Measurements from ENCODE around the gene UNC13D. TPM values are rescaled to one million over a fixed set of nuclear protein-coding genes. Genes with fewer than 3 reads are reported as not detected.
A peak's percentile ranks its signal among the peaks of the same experiment; 100 is the strongest.

UNC13D gene
- total RNA-seq, 1 experiment from 2014 or later: 12.7 TPM

GRCh38 chr17:75779987-75780889, 64.0 kb downstream of the UNC13D start:
- ChIA-PET CTCF (interaction anchor here (0.6 to 1.0 kb wide), 7 partner anchors 16 to 97 kb away, joined by 3 to 10 read pairs (median 4); partner anchors contain the start of gene GALK1), POLR2A (interaction anchor here (0.5 to 1.0 kb wide), 16 partner anchors 10 to 224 kb away, joined by 3 to 10 read pairs (median 4); partner anchors contain the start of genes GALK1, SMIM5, TRIM65 and WBP2)
- Histone ChIP-seq H3K4me3 (ENCODE audit: low read depth in 2 of 2, low read length in 2 of 2) (peak overlapping the region; percentile 51 to 95), H3K36me3 (ENCODE audit: control insufficient read depth, insufficient read depth, low read length) (peaks cover 28% of the 10 kb centered on the region), H3K27ac (ENCODE audit: low read length) (peak overlapping the region; percentile 85), H3K4me1 (ENCODE audit: control insufficient read depth, insufficient read depth, low read length) (peaks cover 42% of the 10 kb centered on the region), H3K27me3 (ENCODE audit: control insufficient read depth, insufficient read depth, low read length) (no peaks in the 10 kb centered on the region), H3K9me3 (ENCODE audit: control insufficient read depth, insufficient read depth, low read depth, low read length) (no peaks in the 10 kb centered on the region)
- no peak for DNase-seq (ENCODE audit: low read depth, low spot score)
- TF ChIP-seq SIN3A (IDR thresholded peaks at IDR 0.05; ENCODE audit: borderline replicate concordance, insufficient read depth, low read depth, low read length) (no peak), CTCF (IDR thresholded peaks at IDR 0.05) (no peak), TCF7L2 (IDR thresholded peaks at IDR 0.05; ENCODE audit: low read depth, low read length) (no peak), REST (IDR thresholded peaks at IDR 0.05; ENCODE audit: insufficient read depth in 1 of 2, low read depth in 2 of 2, low read length in 1 of 2) (no peak), POLR2AphosphoS5 (IDR thresholded peaks at IDR 0.05; ENCODE audit: low read depth, low read length) (no peak)
- no peak for ATAC-seq
- in situ Hi-C loops (cut with HindIII; ENCODE audit: low pct_unique_long_range_greater_than_20kb, low sequenced_read_pairs) (no loop called here), intact Hi-C loops (cut with micrococcal nuclease; ENCODE audit: unreplicated experiment) (no loop called here)
- no TSS peak for BruUV-seq (replicated peaks)

GRCh38 chr17:75779250-75779986, 64.8 kb downstream of the UNC13D start:
- Histone ChIP-seq H3K27ac (ENCODE audit: low read length) (peak overlapping the region; percentile 92), H3K9me3 (ENCODE audit: control insufficient read depth, insufficient read depth, low read depth, low read length) (no peaks in the 10 kb centered on the region), H3K4me3 (ENCODE audit: low read depth in 2 of 2, low read length in 2 of 2) (peak overlapping the region; percentile 94 to 95), H3K36me3 (ENCODE audit: control insufficient read depth, insufficient read depth, low read length) (peaks cover 28% of the 10 kb centered on the region), H3K4me1 (ENCODE audit: control insufficient read depth, insufficient read depth, low read length) (peaks cover 39% of the 10 kb centered on the region), H3K27me3 (ENCODE audit: control insufficient read depth, insufficient read depth, low read length) (no peaks in the 10 kb centered on the region)
- in situ Hi-C loops (cut with HindIII; ENCODE audit: low pct_unique_long_range_greater_than_20kb, low sequenced_read_pairs) (no loop called here), intact Hi-C loops (cut with micrococcal nuclease; ENCODE audit: unreplicated experiment) (no loop called here)
- DNase-seq (ENCODE audit: low read depth, low spot score): peak; percentile 97
- ChIA-PET POLR2A (interaction anchor here (0.6 to 1.0 kb wide), 14 partner anchors 9 to 174 kb away, joined by 3 to 10 read pairs (median 4); partner anchors contain the start of genes GALK1, SMIM5, TRIM65 and WBP2), CTCF (interaction anchor here (0.6 to 1.0 kb wide), 5 partner anchors 15 to 85 kb away, joined by 3 to 10 read pairs (median 4); partner anchors contain the start of gene GALK1)
- BruUV-seq (replicated peaks): no TSS peak
- ATAC-seq: peak; percentile 80
- TF ChIP-seq CTCF (IDR thresholded peaks at IDR 0.05) (peak; percentile 59; the same call in 1 of the 2 replicates), POLR2AphosphoS5 (IDR thresholded peaks at IDR 0.05; ENCODE audit: low read depth, low read length) (peak; percentile 100), SIN3A (IDR thresholded peaks at IDR 0.05; ENCODE audit: borderline replicate concordance, insufficient read depth, low read depth, low read length) (peak; percentile 97; the same call in 1 of the 2 replicates), TCF7L2 (IDR thresholded peaks at IDR 0.05; ENCODE audit: low read depth, low read length) (peak; percentile 79), REST (IDR thresholded peaks at IDR 0.05; ENCODE audit: insufficient read depth in 1 of 2, low read depth in 2 of 2, low read length in 1 of 2) (peak in 1 of 2 experiments; percentile 41; a peak in 1 of 4 replicates)
